EH (cell line): Measurements from ENCODE around the gene ELFN2.
A peak's percentile ranks its signal among the peaks of the same experiment; 100 is the strongest.
"Not testable (repeated sequence)": the region's sequence is repeated elsewhere in the genome, so short reads cannot be mapped to it uniquely, and the experiment has no call there.

Experiments
- DNase-seq: peaks from one replicate; pipeline ENCODE4 v3.0.0-alpha.2; 2015; ENCODE audit warnings: low read depth

ELFN2 gene

GRCh38 chr22:37335806-37336199, 91.5 kb downstream of the ELFN2 start:
- no peak for DNase-seq

- DNase-seq = no peak
Observed at GRCh38 chr22:37334859-37335805, 92.1 kb downstream of the ELFN2 start.

GRCh38 chr22:37334461-37334858, 92.8 kb downstream of the ELFN2 start:
- DNase-seq = no peak

- no peak for DNase-seq
Observed at GRCh38 chr22:37333724-37334460, 93.4 kb downstream of the ELFN2 start.

GRCh38 chr22:37331856-37332536, 95.3 kb downstream of the ELFN2 start:
- no peak for DNase-seq

GRCh38 chr22:37331034-37331428, 96.2 kb downstream of the ELFN2 start:
- DNase-seq = peak; percentile 56

GRCh38 chr22:37330200-37331033, 96.9 kb downstream of the ELFN2 start:
- peak; percentile 60 for DNase-seq

GRCh38 chr22:37329238-37330140, 97.8 kb downstream of the ELFN2 start:
- DNase-seq = peak; percentile 76

GRCh38 chr22:37328538-37329237, 98.6 kb downstream of the ELFN2 start:
- not testable (repeated sequence) for DNase-seq

GRCh38 chr22:37328017-37328416, 99.3 kb downstream of the ELFN2 start:
- DNase-seq = peak; percentile 92

- DNase-seq = no peak
Observed at GRCh38 chr22:37326726-37327125, 100.6 kb downstream of the ELFN2 start.

- DNase-seq = no peak
Observed at GRCh38 chr22:37325039-37325395, 102.3 kb downstream of the ELFN2 start.

GRCh38 chr22:37324340-37325038, 102.8 kb downstream of the ELFN2 start:
- DNase-seq = no peak

- no peak for DNase-seq
Observed at GRCh38 chr22:37320726-37321677, 106.3 kb downstream of the ELFN2 start.

GRCh38 chr22:37319469-37319868, 107.8 kb downstream of the ELFN2 start:
- DNase-seq = no peak

- no peak for DNase-seq
Observed at GRCh38 chr22:37318364-37319109, 108.7 kb downstream of the ELFN2 start.
